SU-DHL-6 (cell line): ENCODE data around the gene TNFRSF12A.

ENCODE experiments used
- EZH2phosphoT487 ChIP-seq: fragments of 200-600 bp; sonication (generic), shearing (Covaris generic); conservative IDR thresholded peaks from 2 replicates; pipeline ENCODE4 v1.6.1; 2018; ENCODE audit warnings: mild to moderate bottlenecking, antibody characterized with exemption, low read length, moderate library complexity, mixed read lengths
- TF ChIP-seq, protein P1 (sequence below): fragments of 200-600 bp; sonication (generic); IDR thresholded peaks from one replicate; pipeline ENCODE4 v1.5.1; 2017; ENCODE audit warnings: antibody characterized with exemption, mild to moderate bottlenecking, low read length, moderate library complexity; ENCODE audit not compliant: insufficient read depth, poor library complexity, severe bottlenecking

GRCh38 chr16:3004781-3005284 is 15.3 kb upstream of the TNFRSF12A start:
- TF ChIP-seq, protein P1, sequence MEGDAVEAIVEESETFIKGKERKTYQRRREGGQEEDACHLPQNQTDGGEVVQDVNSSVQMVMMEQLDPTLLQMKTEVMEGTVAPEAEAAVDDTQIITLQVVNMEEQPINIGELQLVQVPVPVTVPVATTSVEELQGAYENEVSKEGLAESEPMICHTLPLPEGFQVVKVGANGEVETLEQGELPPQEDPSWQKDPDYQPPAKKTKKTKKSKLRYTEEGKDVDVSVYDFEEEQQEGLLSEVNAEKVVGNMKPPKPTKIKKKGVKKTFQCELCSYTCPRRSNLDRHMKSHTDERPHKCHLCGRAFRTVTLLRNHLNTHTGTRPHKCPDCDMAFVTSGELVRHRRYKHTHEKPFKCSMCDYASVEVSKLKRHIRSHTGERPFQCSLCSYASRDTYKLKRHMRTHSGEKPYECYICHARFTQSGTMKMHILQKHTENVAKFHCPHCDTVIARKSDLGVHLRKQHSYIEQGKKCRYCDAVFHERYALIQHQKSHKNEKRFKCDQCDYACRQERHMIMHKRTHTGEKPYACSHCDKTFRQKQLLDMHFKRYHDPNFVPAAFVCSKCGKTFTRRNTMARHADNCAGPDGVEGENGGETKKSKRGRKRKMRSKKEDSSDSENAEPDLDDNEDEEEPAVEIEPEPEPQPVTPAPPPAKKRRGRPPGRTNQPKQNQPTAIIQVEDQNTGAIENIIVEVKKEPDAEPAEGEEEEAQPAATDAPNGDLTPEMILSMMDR: no peak
- TF ChIP-seq EZH2phosphoT487: no peak
